Brain microvascular endothelial cell (primary cell): ENCODE measurements around the gene ECI1.

Experiments
- DNase-seq: peaks from one replicate; pipeline ENCODE4 v3.0.0-alpha.2; 2020
- H3K27ac ChIP-seq: fragments of 250-450 bp; sonication (Bioruptor Pico); 2 replicates; pipeline ENCODE4 v1.5.1; 2020; ENCODE audit warnings: mild to moderate bottlenecking, moderate library complexity
- H3K27me3 ChIP-seq: fragments of 250-450 bp; sonication (Bioruptor Pico); replicated peaks from 2 replicates; pipeline ENCODE4 v1.5.1; 2020; ENCODE audit warnings: mild to moderate bottlenecking
- H3K36me3 ChIP-seq: fragments of 250-450 bp; sonication (Bioruptor Pico); replicated peaks from 2 replicates; pipeline ENCODE4 v1.5.1; 2020; ENCODE audit warnings: mild to moderate bottlenecking
- H3K4me3 ChIP-seq: 2 replicates; pipeline ENCODE4 v1.5.1; 2011; ENCODE audit warnings: low read depth, mild to moderate bottlenecking, control low read depth, low read length, moderate library complexity
- in situ Hi-C: cut with HindIII; loops from 2 replicates; pipeline ENCODE4 v1.10.0; 2017; ENCODE audit warnings: low sequenced_read_pairs, low pct_ligation_motif_present
- TF ChIP-seq, protein P1 (sequence below): IDR thresholded peaks from 2 replicates; pipeline ENCODE4 v1.5.1; 2011; ENCODE audit warnings: low read depth, mild to moderate bottlenecking, moderate library complexity, low read length, control low read depth, inconsistent platforms; ENCODE audit errors: missing control alignments

Gene ECI1

DNA sequence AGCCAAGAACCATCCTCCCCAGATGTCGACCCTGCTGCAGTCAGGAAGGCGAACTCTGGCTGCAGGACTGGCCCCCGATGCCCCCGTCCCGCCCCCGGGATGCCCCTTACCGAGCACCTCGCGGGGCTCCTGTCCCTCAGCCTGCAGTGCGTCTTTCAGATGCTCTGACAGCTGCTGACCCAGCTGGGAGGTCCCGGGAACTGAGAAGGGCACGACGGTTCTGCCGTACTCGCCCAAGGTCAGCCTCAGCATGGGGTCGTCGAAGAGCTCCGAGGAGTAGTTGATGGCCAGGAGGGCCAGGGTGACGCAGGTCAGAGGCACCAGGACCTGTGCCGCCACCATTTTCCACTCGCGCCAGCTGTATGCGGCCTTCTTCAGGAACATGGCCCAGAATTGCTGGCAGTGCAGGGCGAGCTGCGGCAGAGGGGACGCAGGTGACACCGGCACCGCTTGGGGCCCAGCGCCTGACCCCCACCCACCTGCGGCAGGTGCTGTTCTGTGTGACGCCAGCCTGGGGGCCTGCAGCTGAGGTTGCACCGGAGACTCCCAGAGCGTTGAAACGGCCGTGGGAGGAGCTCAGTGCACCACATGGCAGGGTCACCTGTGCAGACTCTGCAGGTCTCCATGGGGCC is 36.6 kb upstream of the ECI1 start:
- H3K27ac ChIP-seq = no peak overlapping the region
- no peaks in the 10 kb centered on the region for H3K36me3 ChIP-seq
- no peak overlapping the region for H3K4me3 ChIP-seq
- H3K27me3 ChIP-seq = no peaks in the 10 kb centered on the region
- DNase-seq = no peak
- in situ Hi-C loops = no loop called here
- TF ChIP-seq, protein P1, sequence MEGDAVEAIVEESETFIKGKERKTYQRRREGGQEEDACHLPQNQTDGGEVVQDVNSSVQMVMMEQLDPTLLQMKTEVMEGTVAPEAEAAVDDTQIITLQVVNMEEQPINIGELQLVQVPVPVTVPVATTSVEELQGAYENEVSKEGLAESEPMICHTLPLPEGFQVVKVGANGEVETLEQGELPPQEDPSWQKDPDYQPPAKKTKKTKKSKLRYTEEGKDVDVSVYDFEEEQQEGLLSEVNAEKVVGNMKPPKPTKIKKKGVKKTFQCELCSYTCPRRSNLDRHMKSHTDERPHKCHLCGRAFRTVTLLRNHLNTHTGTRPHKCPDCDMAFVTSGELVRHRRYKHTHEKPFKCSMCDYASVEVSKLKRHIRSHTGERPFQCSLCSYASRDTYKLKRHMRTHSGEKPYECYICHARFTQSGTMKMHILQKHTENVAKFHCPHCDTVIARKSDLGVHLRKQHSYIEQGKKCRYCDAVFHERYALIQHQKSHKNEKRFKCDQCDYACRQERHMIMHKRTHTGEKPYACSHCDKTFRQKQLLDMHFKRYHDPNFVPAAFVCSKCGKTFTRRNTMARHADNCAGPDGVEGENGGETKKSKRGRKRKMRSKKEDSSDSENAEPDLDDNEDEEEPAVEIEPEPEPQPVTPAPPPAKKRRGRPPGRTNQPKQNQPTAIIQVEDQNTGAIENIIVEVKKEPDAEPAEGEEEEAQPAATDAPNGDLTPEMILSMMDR = no peak

DNA sequence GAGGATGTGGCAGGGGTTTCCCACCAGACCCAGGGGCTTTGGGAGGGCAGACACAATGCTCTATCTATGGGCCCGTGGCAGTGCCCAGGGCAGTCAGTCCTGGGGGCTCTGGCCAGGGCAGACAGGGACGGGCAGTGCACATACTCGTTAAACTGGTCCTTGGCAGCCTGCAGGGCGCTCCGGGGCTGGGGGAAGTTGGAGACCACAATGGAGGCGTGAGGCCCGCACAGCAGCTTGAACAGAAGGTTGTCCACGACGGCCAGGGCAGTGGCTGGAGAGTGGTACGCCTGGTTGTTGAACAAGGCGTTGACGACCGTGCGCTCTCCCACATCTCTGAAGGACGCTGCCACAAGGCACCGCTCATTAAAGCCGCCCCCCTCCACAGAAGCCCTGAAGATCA is 35.2 kb upstream of the ECI1 start:
- Histone ChIP-seq H3K27me3 (no peaks in the 10 kb centered on the region), H3K27ac (no peak overlapping the region), H3K4me3 (no peak overlapping the region), H3K36me3 (no peaks in the 10 kb centered on the region)
- TF ChIP-seq, protein P1 = no peak
- DNase-seq = no peak
- in situ Hi-C loops = no loop called here

DNA sequence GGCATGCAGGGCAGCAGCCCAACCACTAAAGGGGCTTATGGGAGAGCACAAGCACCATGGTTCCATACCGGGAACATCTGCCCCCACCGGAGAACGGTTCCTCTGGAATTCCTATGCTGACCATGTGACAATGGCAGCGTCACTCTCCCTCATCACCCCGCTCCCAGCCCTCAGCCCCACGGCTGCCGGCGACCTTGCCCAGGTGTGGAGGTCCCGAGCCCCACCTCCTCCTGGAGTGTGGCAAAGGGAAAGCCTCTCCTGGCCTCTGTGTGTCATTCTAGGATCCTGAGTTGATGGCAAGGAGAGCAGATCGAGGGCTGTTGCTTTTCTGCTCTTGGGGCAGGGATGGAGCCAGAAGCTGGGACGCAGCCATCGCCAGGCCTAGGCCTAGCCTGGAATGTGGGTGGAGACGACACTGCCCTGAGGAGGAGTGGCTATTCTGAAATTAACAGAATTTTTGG is 34.4 kb upstream of the ECI1 start:
- no peak overlapping the region for H3K4me3 ChIP-seq
- H3K27me3 ChIP-seq = no peaks in the 10 kb centered on the region
- H3K27ac ChIP-seq = no peak overlapping the region
- no peak for DNase-seq
- in situ Hi-C loops = no loop called here
- no peaks in the 10 kb centered on the region for H3K36me3 ChIP-seq
- TF ChIP-seq, protein P1 = no peak

DNA sequence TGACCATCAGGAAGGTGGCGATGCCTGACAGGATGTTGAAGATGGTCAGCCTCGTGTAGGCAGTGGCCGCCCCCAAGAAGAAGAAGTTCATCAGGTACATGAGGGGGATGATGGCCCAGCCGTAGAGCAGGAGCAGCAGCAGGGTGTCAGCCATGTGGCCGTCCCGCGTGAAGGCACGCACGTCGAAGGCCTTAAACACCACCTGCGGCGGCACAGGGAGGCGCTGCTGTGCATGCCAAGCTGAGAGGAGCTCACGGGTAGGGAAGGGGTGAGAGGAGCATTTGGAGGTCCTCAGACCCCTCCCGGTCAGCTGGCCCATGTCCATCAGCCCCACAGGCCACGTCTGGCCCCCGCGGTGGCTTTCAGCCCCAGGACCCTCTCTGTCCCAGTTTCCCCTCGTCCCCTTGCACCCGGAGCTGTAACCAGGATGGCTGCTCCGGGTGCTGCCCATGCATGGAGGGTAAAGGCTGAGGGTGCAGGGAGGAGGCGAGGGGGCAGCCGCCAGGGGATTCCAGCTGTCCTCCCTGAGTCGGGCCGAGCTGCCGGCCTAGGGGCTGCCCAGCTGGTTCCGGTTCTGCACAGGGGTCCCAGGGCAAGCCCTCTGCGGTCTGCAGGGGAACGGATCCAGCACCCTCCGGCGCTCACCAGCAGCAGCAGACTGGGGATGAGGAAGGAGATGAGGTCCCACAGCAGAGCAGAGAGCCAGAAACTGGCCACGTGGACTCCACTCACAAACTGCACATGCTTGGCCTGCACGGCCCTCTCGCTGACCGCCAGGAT is 33.6 kb upstream of the ECI1 start:
- TF ChIP-seq, protein P1 = no peak
- in situ Hi-C loops = no loop called here
- Histone ChIP-seq H3K27me3 (no peaks in the 10 kb centered on the region), H3K4me3 (no peak overlapping the region), H3K27ac (no peak overlapping the region), H3K36me3 (no peaks in the 10 kb centered on the region)
- DNase-seq = no peak

DNA sequence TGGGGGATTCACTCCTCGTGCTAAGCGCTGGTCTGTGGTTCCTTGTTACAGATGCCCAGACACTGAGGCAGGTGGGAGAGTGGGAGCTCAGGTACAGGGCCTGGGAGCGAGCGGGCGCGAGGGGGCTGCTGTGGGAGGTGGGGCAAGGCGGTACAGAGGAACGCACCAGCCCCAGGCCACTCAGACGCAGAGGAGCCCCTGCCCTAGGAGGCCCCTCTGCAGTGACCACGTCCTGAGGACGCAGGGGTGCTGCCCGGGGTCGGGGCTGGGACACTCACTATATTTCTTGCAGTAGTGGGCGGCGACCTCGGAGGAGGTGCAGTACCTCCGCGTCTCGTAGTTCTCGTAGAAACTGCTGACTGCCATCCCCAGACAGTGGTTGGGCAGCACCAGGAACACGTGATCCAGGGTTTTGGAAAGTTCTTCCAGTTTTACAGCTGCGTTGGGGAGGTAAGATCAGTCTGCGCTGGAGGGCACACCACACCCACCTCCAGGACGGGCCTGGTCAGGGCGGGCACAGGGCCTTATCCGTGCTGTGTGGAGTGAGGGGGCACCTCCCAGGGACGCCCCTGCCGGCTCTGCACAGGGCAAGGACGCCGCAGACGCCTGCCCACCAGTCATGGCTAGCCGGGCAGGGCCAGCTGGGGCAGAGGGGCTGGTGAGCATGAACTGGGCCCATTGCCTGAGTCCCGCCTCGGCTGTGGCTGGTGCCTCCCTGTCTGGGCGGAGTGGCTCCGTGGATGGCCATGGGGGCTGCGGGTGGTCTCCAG is 32.8 kb upstream of the ECI1 start:
- Histone ChIP-seq H3K27me3 (no peaks in the 10 kb centered on the region), H3K27ac (no peak overlapping the region), H3K36me3 (no peaks in the 10 kb centered on the region), H3K4me3 (no peak overlapping the region)
- in situ Hi-C loops = no loop called here
- TF ChIP-seq, protein P1 = no peak
- DNase-seq = no peak
